HepG2 (cell line): ENCODE measurements around the gene TPD52L2. TPM values are rescaled to one million over a fixed set of nuclear protein-coding genes. Genes with fewer than 3 reads are reported as not detected.
A peak's percentile ranks its signal among the peaks of the same experiment; 100 is the strongest.

Experiments
- BRCA1 ChIP-seq: sonication (generic); formaldehyde crosslinking; IDR thresholded peaks from 2 replicates; pipeline ENCODE4 v1.4.0; 2020; ENCODE audit warnings: missing genetic modification reagents
- CBX2 ChIP-seq, 2 experiments: fragments of 200-600 bp in 1 of 2; sonication (generic); formaldehyde crosslinking in 1 of 2; IDR thresholded peaks; 2 replicates each; pipeline versions ENCODE4 v1.7.0 to v1.8.1; 2018 to 2022; ENCODE audit warnings: low read depth in 2 of 2, low read length in 1 of 2, mild to moderate bottlenecking in 1 of 2, missing genetic modification reagents in 1 of 2
- HINFP ChIP-seq: sonication (generic); formaldehyde crosslinking; IDR thresholded peaks from 2 replicates; pipeline ENCODE4 v1.4.0; 2020; ENCODE audit warnings: low read depth, mild to moderate bottlenecking, missing genetic modification reagents
- KLF11 ChIP-seq: IDR thresholded peaks from 2 replicates; pipeline ENCODE4 v1.6.1; 2016; ENCODE audit warnings: missing compliant biosample characterization
- MEIS1 ChIP-seq: sonication (generic); formaldehyde crosslinking; IDR thresholded peaks from 2 replicates; pipeline ENCODE4 v1.9.0; 2021; ENCODE audit warnings: mild to moderate bottlenecking, missing genetic modification reagents, moderate library complexity, borderline replicate concordance
- NONO ChIP-seq, 2 experiments: fragments of 450-650 bp in 1 of 2; sonication (generic) in 1 of 2; formaldehyde crosslinking in 1 of 2; IDR thresholded peaks in 1 of 2; conservative IDR thresholded peaks in 1 of 2; 2 replicates each; pipeline versions ENCODE4 v1.6.1 to v1.8.0; 2017 to 2022; ENCODE audit warnings: mild to moderate bottlenecking in 1 of 2, missing genetic modification reagents in 1 of 2, moderate library complexity in 1 of 2
- NR1H2 ChIP-seq: sonication (generic); formaldehyde crosslinking; IDR thresholded peaks from 2 replicates; pipeline ENCODE4 v1.8.1; 2022; ENCODE audit warnings: low read depth, missing genetic modification reagents, borderline replicate concordance
- NR3C1 ChIP-seq: sonication (generic); formaldehyde crosslinking; IDR thresholded peaks from 2 replicates; pipeline ENCODE4 v1.4.0; 2020; ENCODE audit warnings: missing genetic modification reagents
- POGZ ChIP-seq: sonication (generic); formaldehyde crosslinking; IDR thresholded peaks from 2 replicates; pipeline ENCODE4 v1.4.0; 2020; ENCODE audit warnings: mild to moderate bottlenecking, missing genetic modification reagents
- RNF219 ChIP-seq: sonication (generic); formaldehyde crosslinking; IDR thresholded peaks from 2 replicates; pipeline ENCODE4 v1.5.0; 2020; ENCODE audit warnings: mild to moderate bottlenecking, missing genetic modification reagents
- ZBTB14 ChIP-seq: sonication (generic); formaldehyde crosslinking; IDR thresholded peaks from 2 replicates; pipeline ENCODE4 v1.4.0; 2020; ENCODE audit warnings: missing genetic modification reagents
- ZBTB20 ChIP-seq: sonication (generic); formaldehyde crosslinking; IDR thresholded peaks from 2 replicates; pipeline ENCODE4 v1.8.1; 2023; ENCODE audit warnings: missing genetic modification reagents, low read depth, mild to moderate bottlenecking, borderline replicate concordance
- ZMYM3 ChIP-seq: sonication (generic); formaldehyde crosslinking; IDR thresholded peaks from 2 replicates; pipeline ENCODE4 v1.5.1; 2020; ENCODE audit warnings: mild to moderate bottlenecking, missing genetic modification reagents
- ZNF282 ChIP-seq: fragments of 450-650 bp; IDR thresholded peaks from 2 replicates; pipeline ENCODE4 v1.6.1; 2018; ENCODE audit not compliant: partially characterized antibody
- ZNF333 ChIP-seq: sonication (generic); formaldehyde crosslinking; IDR thresholded peaks from 2 replicates; pipeline ENCODE4 v1.4.0; 2020; ENCODE audit warnings: mild to moderate bottlenecking, missing genetic modification reagents, borderline replicate concordance
- ZNF563 ChIP-seq: sonication (generic); formaldehyde crosslinking; IDR thresholded peaks from 2 replicates; pipeline ENCODE4 v1.8.0; 2022; ENCODE audit warnings: mild to moderate bottlenecking, moderate library complexity, missing genetic modification reagents
- ZNF567 ChIP-seq: sonication (generic); formaldehyde crosslinking; IDR thresholded peaks from 2 replicates; pipeline ENCODE4 v1.8.1; 2023; ENCODE audit warnings: mild to moderate bottlenecking, missing genetic modification reagents, borderline replicate concordance
- ZNF570 ChIP-seq: sonication (generic); formaldehyde crosslinking; IDR thresholded peaks from 2 replicates; pipeline ENCODE4 v1.4.0; 2020; ENCODE audit warnings: mild to moderate bottlenecking, missing genetic modification reagents, borderline replicate concordance
- ZNF639 ChIP-seq: conservative IDR thresholded peaks from 2 replicates; pipeline ENCODE4 v1.6.1; 2018; ENCODE audit warnings: missing genetic modification reagents
- polyA plus RNA-seq, 8 experiments: library from polyadenylated mRNA; depleted of rRNA in 3 of 8; stranded (reverse) in 7 of 8; unstranded in 1 of 8; fragments of >200 nt; fragmentation: Illumina TruSeq in 4 of 8; extraction: Trizol in 4 of 8; gene quantifications; 2 replicates each; pipeline versions ENCODE4 v1.2.1 to v1.2.3, GENCODE V29; 2011 to 2016; ENCODE audit warnings: low read depth in 4 of 8, missing spikeins in 1 of 8, mixed read lengths in 1 of 8; ENCODE audit not compliant: insufficient read depth in 1 of 8
- total RNA-seq, 5 experiments: library from RNA; depleted of rRNA; stranded (reverse); fragments of >200 nt; fragmentation: Illumina TruSeq; extraction: Trizol; gene quantifications; 2 replicates each; pipeline ENCODE4 v1.2.3, GENCODE V29; 2016; ENCODE audit warnings: low read depth in 1 of 5

The TPD52L2 gene
- total and polyA plus RNA-seq, 2 of the 13 experiments (the other 11 are each of a cell fraction or from before 2014, with no cell fraction given) = 156 to 184 TPM

- TF ChIP-seq KLF11 (CRISPR knock-in tag) (no peak), ZBTB14 (peak; percentile 87), RNF219 (CRISPR knock-in tag) (no peak), NR3C1 (CRISPR knock-in tag) (no peak), ZNF282 (no peak), NR1H2 (CRISPR knock-in tag) (peak; percentile 60), MEIS1 (CRISPR knock-in tag) (peak; percentile 54; the same call in 1 of the 2 replicates), ZBTB20 (no peak), ZNF567 (CRISPR knock-in tag) (peak; percentile 45; the same call in 1 of the 2 replicates), POGZ (CRISPR knock-in tag) (no peak; the same call in 1 of the 2 replicates), ZNF639 (CRISPR knock-in tag) (0 out of 2 replicates have a peak, but pooled peaks have one; percentile 50), BRCA1 (CRISPR knock-in tag) (no peak), ZNF333 (CRISPR knock-in tag) (peak; percentile 78; the same call in 1 of the 2 replicates), ZMYM3 (peak; percentile 44; the same call in 1 of the 2 replicates), ZNF563 (CRISPR knock-in tag) (peak; percentile 68; the same call in 1 of the 2 replicates), CBX2 (IDR thresholded peaks at IDR 0.05; ENCODE audit: low read depth, low read length) (no peak), CBX2 (CRISPR knock-in tag; IDR thresholded peaks at IDR 0.05; ENCODE audit: low read depth) (peak; percentile 81; the same call in 1 of the 2 replicates), ZNF570 (CRISPR knock-in tag) (no peak), NONO (IDR thresholded peaks at IDR 0.05) (no peak), NONO (CRISPR knock-in tag; conservative IDR thresholded peaks at IDR 0.05) (no peak), HINFP (CRISPR knock-in tag) (peak; percentile 51; the same call in 1 of the 2 replicates)
These were observed 32.9 kb upstream of the TPD52L2 start (continued) for GRCh38 chr20:63831993-63832686.
